Hippocampal formation (tissue), 2 donors: ENCODE results near the gene FXYD5.
A peak's percentile ranks its signal among the peaks of the same experiment; 100 is the strongest.

Experiments
- DNase-seq, 2 donors: peaks; one replicate each; lab custom pipeline; 2025; lab: John Stamatoyannopoulos, UW

Gene FXYD5, protein sequence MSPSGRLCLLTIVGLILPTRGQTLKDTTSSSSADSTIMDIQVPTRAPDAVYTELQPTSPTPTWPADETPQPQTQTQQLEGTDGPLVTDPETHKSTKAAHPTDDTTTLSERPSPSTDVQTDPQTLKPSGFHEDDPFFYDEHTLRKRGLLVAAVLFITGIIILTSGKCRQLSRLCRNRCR

DNA sequence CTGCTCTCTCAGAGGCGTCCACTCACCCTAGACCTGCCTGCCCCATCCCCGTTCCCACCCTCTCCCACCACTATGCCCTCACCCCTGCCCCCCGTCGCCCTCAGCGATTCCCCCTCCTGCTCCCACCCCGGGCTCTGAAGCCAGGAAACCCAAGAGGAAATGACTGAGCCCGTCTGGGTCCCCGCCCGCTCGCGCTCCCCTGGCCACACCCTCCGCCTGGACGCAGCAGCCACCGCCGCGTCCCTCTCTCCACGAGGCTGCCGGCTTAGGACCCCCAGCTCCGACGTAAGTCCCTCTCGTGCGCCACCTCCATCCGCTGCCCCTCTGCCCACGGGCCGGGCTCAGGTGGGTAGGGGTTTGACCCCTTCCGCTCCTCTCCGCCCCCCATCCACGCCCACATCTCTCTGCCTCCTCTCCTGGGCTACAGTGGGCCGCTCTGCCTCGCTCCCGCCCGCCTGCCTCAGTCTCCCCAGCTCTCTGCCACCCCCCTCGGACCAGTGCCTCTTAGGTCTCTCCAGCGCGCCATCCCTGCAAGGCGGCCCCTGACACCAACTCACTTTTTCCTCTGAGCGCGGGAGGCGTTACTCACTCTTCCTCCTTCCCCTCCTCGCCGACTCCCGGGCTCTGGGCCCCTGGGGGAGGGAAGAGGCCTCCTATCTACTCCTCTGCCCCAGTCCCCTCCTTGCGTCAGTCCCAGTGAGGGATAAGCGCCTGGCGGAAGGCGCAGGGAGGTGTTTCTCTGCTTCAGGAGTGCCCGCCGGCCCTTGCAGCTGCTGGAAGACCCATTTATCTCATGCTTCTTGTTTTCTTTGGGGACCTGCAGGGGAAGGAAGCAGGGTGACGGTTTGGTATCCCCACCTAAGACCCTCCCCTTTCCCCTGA, at the start of gene FXYD5:
TSS of gene FXYD5 (plus strand) at position 211 of the 882 bp plus-strand sequence. CDS start 816 bp downstream, outside the sequence.
- no peak for DNase-seq

DNA sequence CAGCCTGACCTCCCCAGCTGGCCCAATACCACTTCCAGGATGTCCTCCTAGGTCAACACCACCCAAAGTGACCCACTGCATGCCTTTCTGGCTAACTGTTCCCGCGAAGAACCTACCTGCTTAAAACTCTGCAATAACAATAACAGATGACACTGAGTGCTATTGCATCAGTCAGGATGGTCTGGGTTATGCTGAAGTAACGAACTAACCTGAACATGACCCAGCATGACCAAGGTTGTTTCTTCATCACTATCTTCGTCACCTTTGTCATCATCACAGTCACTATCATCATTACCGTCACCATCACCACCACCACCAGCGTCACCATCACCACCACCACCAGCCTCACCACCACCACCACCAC, 49.5 kb upstream of the FXYD5 start:
- DNase-seq = no peak

DNA sequence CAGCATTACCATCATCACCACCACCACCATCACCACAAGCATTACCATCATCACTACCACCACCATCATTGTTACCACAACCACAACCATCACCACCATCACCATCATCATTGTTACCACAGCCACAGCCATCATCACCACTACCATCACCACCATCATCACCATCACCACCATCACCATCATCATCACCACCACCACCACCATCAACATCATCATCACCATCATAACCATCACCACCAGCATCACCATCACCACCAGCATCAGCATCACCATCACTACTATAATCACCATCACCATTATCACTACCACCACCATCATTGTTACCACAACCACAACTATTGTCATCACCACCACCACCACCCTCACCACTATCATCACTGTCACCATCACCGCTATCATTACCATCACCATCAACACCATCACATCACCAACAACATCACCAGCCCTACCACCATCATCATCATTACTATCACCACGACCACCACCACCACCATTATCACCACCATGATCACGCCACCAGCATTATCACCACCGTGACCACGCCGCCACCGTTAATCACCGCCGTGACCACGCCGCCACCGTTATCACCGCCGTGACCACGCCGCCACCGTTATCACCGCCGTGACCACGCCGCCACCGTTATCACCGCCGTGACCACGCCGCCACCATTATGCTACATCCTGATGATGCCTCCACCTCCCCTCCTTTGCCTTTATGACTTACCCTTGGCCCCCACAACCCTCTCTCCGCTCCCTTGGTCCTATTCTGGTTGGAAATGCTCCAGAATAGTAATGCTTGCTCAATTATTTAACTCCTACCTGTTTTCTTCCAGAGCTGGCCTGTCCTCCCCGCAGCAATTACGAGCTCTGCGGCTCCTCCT, 48.9 kb upstream of the FXYD5 start:
- no peak for DNase-seq

DNA sequence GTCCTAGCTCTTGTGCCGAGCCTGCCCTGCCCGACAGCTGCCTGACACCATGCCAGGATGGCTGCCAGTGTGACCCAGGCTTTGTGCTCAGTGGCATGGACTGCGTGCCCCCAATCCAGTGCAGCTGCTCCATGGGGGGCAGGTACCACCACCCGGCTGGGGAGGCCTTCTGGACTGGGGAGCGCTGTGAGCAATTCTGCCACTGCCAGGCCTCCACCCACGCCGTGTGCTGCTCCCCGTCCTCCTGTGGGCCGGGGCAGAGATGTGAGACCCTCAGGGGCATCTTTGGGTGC, 48.3 kb upstream of the FXYD5 start:
- peak; percentile 52 to 83 for DNase-seq

DNA sequence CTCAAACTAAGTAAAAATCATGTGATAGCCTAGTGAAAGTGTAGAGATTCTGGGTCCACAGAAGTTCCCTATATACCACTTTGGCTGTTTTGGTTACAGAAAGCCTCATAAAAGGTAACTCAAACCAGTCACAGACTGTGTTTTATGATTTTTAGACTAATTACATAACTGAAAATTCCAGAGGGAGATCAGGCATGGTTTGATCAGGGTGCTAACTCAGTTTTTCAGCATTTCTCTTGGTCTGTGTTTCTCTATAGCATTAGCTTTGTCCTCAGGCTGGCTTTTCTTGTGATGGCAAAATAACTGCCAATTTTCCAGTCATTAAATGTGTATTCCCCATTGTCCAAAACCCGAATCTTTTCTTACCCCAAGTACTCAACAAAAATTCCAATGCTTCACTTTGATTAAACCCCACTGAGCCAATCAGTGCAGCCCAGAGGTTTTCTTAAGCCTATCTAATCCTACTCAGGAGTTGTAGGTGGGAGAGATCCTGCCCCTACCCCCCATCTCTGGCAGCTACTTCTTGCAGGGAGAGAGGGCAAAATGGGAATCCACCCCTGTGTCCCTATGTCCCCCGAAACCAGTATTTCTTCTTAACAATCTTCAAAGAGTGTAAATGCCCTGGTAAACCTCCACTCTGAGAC, 47.5 kb upstream of the FXYD5 start:
- DNase-seq = no peak

DNA sequence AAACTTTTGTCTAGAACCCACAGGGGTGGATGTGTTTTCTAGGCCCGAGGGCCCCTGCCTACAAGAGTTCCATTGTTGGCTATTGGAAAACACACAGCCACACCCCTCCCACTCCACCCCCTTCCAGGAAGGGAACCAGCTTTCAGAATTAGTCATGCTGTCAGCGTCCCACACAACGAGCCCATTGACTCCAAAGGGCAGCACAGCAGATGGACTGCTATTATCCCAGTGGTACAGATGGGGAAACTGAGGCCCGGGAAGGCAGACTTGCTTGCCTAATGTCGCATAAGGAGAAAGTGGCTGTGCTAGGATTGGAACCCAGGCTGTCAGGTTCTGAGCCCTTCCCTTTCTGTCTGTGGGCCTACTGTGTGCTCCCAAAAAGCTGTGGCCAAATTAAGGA, 47.0 kb upstream of the FXYD5 start:
- peak; percentile 88 to 91 for DNase-seq

DNA sequence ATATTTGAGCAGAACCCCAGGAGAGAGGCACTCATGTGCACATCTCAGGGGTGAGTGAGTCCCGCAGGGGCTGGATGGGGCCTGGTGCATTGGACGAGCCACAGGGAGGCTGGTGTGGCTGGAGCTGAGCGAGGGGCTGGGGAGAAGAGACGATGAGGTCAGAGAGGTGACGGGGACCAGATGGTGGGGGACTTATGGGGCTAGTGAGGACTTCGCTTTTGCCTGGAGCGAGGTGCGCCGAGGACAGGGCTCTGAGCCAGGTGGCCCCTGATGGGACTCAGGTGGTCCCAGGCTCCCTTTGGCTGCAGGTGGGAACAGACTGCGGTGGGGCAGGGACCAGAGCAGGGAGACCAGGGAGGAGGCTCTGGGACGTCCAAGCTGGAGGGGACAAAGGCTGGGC, 45.8 kb upstream of the FXYD5 start:
- no peak for DNase-seq

DNA sequence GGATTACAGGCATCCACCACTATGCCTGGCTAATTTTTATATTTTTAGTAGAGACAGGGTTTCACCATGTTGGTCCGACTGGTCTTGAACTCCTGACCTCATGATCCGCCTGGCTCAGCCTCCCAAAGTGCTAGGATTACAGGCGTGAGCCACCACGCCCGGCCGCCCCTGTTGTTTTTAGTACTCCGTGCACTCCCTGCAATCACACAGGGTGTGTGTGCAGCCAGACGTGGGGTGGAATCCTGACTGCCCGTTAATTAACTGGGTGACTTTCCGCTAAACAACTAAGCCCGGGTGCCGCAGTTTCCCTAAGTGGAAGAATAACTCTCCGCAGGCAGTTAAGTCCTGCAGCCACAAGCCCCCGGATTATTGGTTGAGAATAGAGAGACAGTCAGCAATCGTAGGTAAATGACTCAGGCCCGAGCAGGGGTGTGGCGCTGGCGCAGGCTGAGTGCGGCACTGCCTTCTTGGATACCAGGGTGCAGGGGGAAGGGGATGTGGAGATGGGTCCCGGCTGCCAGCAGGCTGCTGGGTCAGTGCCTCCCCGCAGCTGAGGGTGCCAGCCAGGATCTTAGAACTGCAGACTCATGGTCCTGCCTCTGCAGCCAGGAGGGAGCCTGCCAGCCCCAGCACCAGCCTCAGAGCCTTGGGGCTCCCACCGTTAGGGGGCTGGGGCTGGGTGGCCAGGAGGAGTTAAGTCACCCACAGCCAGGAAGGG, 45.0 kb upstream of the FXYD5 start:
- peak; percentile 31 to 58 for DNase-seq

DNA sequence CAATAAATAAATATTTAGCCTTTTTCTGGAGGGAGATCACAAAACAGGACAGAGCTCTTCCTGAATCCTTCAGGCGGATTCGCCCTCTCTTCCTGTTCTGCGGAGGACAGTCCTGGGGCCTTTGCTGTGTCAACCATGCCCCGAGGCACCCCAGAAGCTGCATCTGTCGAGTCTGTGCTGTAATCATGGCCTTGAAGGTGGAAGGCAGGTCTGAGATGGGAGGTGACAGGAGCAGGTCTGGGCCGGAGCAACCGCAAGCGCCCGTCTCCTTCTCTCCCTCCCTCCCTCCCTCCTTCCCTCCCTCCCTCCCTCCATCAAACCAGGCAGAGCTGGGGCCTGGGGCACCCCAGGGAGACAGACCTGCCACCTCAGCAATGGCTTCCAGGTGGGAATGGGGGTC, 43.6 kb upstream of the FXYD5 start:
- DNase-seq = no peak

DNA sequence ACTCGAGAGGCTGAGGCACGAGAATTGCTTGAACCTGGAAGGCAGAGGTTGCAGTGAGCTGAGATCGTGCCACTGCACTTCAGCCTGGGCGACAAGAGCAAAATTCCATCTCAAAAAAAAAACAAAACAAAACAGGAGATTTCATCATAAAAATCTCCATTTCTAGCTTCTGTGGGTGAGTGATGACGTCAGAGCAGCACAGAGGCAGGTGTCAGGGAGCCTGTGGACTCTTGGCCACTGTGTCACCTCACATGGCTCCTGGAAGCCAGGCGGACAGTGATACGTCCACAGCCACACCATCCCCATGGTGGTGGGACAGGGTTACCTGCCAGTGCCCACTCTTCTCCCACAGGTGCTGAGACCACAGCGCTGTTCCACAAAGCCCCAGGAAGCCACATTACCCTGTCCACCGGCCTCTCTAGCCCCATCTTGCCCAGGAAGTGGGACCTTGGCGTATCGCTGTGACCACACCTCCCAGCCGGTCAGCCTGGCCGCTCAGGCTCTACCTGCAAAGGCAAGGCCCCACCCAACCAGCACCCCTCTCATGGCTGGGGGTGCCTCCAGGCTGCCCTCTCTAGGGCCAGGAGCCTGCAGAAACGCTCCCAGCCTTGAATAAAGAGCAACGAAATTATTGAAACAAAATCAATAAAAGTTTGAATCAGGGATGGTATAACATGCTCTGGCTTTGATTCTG, 41.4 kb upstream of the FXYD5 start:
- no peak for DNase-seq

DNA sequence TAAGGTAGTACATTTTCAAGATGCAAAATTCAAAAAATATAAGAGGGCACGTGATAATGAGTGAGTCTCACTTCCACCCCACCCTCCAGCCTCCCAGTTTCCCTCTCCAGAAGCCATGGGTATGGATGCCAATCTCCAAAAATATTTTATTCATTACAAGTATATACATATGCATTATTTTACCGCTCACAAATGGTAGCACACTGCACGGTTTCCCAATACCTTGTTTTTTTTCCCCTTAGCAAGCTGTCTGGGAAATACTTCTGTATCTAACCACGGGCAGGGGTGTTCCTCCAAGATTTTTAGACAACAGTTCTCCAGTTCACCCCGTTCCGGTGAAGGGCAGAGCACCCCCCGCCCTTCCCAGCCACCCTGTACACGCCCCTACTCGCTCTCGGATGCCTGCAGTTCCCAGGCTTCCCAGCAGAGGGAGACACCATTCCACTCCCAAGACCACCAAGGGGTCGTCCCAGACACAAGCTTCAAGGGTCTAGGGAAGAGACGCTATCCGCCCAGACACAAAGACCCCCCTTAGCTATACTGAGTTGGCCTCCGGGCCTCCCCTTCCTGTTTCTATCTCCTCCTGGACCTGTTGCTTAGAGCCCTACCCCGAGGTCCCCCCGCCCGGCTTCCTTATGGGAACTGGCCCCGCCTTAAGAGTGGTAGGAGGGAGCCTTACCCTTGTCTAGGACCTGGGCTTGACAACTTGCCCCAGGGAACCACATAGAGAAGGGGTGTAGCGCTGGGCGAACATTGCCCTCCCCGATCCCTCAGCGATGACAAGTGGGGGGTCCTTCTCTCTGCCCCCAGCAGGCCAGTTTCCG, 40.0 kb upstream of the FXYD5 start:
- DNase-seq = peak; percentile 74 to 78

DNA sequence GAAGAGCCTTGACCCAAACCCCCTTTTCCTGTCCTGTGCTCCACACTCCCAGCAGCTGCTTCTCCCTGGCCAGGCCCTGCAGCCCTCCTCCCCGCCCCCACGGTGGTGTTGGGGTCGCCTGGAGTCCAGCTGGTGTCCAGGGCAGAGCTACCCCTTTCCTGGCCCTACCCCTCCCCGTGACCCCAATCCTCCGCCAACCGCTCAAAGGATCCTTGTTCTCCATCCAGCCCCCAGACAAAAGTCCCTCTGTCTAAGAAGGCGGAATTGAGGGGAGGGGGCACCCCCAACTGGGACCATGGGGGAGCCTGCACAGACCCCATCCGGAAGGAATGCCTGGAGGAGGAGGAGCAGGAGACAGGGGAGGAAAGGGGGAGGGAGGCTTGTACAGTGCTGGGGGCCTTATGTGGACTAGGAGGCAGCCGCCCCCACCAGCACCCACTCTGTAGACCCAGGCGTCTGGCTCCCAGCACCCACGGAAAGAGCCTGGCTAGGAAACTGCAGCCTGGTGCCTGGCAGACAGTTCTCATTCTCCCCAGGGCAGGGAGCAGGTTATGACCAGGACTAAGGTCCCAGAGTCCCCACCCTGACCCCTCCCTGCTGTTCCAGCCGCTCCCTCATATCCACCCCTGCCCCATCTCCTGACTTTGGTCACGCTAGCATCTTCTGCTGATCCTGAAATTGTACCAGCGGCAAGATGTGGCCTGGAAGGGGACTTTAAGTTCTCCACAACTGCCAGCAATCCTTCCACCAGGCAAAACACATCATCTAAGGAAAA, 39.2 kb upstream of the FXYD5 start, which contains the start of gene FXYD3:
TSS of gene FXYD3 (plus strand) at position 647 of the 775 bp plus-strand sequence. CDS start 3,554 bp downstream, outside the sequence.
- peak; percentile 87 to 88 for DNase-seq

DNA sequence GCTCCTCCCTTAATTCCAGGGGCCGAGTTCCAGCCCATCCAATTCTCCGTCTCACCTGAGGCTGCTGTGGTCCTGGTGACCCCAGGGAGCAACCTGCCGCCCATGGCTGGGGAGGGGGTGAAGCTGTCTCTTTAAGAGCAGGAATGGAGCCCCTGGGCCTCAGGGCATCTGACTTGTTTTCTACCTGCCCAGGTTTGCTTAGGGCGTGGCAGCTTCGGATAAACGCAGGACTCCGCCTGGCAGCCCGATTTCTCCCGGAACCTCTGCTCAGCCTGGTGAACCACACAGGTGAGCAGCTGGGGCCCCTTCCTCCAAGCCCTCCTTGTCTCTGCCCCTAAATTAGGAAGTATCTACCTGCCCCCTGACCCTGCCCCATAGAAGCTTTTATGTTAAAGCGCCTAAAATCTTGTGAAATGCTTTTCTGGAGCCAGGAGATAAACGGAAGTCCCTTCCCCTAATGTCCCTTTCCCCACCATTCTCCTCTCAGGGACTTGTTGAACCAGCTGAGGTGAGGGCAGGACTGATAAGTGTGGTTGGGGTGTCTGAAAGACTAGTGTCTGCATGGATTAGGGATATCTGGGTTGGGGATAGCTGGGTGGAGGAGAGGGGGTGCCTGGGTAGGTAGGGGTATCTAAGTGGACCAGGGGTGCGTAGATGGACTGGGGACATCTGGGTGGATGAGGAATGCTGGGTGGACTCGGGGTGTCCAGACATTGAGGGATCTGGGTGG, 38.3 kb upstream of the FXYD5 start:
- no peak for DNase-seq

DNA sequence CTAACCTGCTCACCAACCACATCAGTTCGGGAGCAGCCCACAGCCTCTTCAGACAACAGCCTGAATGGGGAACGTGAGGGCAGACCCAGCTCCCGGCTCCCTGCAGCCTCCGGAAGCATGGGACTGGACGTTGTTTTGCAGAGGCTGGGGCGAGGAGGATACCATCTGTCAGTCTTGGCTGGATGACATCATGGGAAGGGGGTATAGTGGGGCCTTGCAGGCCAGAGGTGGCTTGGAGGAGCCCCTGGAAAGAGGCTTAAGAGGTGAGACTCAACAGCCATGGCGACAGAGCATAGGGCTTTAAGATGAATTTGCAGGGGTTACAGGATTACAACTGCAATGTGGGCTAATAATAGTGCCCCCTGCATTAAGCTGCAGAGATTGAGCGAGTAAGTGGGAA, 37.4 kb upstream of the FXYD5 start:
- no peak for DNase-seq

DNA sequence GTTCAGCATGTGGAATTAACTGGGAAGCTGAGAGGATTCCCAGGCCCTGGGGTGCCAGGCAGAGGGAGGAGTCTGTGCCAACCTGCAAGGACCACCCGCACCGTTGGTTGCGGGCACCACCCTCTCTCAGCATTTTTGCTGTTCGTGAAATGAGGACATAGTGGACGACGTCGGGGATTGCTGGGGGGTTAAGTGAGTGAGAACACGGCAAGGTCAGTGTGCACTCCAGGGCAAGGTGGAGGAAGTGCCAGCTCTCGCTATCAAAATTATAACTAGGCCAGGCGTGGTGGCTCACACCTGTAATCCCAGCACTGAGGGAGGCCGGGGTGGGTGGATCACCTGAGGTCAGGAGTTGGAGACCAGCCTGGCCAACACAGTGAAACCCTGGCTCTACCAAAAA, 36.7 kb upstream of the FXYD5 start:
- DNase-seq = no peak

DNA sequence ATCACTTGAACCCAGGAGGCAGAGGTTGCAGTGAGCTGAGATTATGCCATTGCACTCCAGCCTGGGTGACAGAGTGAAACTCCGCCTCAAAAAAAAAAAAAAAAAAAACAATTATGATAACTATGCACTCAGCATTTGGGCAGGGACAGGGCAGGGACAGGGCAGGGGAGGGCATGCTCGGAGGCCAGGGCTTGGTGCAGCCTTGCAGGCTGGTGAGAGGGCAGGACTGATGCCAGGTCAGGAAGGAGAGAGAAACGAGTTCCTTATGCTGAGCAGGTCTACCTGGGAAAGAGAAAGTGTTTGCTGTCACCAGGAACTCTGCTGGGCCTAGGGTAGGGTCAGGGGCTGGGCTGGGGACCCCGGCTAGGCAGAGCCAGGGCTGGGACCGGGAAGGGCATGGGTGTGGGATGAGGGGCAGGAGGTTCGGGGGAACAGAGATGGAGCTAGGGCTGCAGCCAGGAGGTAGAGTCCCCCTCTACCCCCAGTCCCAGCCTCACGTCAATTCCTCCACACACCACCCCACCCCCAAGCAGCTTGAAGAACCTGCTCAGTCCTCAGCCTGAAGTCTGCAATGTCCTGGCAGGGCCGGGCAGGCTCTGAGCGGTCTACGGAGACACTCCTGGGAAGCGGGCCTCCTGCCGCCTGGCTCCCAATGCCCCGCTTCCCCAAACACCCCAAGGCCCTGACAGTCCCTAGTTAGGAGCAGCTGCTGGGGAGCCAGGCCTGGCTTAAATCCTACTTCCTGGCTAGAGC, 36.1 kb upstream of the FXYD5 start:
- no peak for DNase-seq

DNA sequence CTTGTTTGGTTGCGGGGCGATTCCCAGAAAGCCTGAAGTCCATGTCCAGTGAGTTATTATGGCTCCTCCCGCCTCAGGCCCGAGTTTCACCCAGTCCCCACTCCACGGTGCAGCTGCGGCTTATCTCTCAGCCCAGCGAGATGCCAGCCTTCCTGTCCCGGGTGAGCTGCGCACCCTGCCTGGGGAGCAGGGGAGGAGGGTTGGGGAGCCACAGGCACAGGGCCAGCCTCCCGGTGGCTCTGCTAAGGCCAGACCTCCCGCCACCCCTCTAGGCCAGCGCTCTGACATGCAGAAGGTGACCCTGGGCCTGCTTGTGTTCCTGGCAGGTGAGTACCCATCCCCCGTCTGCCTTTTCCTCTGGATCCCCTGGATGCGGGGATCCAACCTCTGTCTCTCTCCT, 35.4 kb upstream of the FXYD5 start:
- no peak for DNase-seq
